ENCODE data around the gene LENEP.

LENEP gene, protein sequence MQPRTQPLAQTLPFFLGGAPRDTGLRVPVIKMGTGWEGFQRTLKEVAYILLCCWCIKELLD

DNA sequence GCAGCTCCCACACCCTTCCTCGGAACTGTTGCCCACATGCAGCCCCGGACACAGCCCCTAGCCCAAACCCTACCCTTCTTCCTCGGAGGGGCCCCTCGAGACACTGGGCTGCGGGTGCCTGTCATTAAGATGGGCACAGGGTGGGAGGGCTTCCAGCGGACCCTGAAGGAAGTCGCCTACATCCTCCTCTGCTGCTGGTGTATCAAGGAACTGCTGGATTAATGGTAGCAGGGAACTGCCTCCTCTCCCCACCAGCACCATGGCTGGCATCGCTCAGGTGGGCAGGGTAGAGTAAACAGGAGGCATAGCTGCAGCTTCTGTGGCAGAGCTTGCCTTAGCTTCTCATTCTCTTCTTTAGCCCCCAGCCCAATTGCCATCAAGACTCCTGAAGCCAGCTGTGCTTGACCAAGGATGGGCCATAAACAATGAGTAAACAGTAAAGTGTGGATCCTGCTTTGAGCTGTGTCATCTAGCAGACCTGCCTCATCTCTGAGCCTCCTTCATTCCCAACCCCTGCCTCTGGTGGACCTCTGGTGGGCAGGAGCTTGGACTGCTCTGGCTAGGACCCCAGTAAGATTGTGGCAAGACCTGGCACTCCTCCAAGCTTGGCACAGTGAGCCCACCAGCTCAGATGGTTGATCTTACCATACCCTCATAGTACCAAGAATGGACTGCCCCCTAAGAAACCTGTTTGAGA is at the start of gene LENEP:
Gene LENEP (plus strand): TSS at position 15 of the 697 bp plus-strand sequence. CDS start 22 bp downstream, at position 37.
- no peak for DNase-seq

DNA sequence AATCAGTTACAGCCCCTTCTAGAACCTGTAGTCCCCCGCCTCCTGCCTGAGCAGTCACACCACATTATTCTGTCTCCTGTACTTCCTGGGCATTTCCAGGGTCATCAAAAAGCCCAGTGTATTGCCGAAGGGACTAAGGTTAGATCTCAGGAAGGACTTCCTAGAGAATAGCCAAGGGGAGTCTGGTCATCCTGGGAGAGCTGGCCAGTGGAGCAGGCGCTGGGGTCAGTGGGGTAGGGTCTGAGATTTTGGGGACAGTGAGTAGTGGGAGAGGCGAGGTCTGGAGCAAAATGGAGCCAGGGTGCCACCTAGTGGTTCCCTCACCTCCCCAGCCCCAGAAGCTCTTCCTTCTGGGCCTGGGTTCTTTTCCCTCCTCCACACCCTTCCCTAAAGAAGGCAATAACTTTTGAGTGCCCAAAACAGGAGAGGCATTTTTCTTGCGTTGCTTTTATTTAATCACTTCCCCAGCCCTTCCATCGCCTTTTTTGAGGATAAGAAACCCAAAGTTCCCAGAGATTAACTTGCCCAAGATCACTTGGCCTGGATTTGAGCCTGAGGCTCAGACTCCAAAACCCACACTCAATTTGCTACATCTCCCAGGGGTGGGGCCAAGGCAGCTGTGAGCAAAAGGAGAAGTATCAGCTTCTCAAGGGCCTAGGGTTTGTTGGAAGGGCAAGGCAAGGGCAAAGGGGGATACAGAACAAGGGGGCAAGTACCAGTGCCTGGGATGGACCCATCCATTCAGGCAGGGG is 49.6 kb upstream of the LENEP start:
- no peak for DNase-seq

DNA sequence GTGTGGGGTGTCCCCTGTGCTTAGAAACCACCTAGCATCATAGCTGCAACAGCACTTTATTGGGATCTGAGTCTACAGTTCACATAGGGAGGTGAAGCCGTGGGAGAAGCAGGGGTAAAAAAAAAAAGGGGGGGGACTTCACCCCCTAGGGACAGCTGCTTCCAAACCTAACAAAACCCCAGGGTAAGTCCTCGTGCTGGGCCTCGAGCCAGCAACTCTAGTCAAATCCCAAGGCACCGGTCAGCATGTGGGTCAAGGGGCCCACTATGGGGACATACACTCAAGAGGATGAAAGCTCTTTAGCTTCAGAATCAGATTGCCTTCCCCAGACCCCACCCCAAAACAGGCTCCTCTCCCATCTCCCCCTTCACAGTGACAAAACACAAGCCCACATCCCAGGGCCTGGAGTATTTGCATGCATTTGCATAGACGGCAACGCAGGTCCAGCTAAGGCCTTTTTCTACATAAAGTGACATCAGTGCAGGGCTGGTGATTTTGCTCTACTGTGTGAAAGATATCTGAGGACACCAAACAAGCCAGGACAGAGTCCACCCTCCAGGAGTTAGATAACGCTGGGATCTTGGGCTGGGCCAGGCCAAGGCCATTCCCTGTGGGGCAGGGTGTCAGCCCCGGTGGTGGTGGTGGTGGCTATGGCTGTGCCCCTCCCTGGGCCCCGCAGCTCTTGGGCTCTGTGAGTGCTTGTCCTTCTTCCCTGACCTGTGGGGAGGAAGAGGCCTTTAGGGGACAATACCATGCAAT is 48.8 kb upstream of the LENEP start:
- DNase-seq = no peak

DNA sequence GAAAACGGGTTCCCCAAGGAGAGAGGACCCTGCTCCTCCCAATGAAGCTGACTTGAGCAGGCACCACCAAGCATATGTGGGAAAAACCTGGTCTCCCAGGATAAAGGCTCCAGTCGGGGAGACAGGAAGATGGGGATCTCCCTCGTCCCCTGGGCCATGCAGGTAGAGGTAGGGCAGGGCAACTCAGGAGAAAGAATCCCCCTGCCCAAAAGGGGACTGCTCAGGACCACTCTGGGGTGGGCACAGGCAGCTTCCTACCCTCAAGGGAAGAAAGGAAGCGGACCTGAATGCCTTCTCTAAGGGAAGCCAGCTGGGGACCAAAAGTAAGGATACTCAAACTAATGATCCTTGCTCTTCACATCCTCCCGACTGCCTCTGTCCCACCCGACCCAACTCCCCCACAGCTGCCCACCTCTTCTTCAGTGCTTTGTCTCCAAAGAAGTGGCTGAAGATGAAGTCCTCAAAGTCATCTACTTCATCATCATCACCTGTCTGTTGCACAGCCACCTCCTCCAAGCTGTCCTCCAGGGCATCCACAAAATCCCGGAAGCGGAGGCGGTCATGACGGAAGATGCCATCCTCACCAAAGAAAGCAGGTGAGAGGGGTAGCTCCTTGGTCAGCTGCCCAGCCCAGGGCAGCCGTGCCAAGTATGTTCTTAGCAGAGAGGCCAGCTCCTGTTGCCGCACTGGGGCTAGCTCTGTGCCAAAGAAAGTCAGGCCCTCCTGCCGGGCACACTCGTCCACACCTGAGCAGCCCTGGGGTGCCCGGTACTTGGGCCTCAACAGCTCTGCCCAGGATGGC is 48.0 kb upstream of the LENEP start:
- no peak for DNase-seq

DNA sequence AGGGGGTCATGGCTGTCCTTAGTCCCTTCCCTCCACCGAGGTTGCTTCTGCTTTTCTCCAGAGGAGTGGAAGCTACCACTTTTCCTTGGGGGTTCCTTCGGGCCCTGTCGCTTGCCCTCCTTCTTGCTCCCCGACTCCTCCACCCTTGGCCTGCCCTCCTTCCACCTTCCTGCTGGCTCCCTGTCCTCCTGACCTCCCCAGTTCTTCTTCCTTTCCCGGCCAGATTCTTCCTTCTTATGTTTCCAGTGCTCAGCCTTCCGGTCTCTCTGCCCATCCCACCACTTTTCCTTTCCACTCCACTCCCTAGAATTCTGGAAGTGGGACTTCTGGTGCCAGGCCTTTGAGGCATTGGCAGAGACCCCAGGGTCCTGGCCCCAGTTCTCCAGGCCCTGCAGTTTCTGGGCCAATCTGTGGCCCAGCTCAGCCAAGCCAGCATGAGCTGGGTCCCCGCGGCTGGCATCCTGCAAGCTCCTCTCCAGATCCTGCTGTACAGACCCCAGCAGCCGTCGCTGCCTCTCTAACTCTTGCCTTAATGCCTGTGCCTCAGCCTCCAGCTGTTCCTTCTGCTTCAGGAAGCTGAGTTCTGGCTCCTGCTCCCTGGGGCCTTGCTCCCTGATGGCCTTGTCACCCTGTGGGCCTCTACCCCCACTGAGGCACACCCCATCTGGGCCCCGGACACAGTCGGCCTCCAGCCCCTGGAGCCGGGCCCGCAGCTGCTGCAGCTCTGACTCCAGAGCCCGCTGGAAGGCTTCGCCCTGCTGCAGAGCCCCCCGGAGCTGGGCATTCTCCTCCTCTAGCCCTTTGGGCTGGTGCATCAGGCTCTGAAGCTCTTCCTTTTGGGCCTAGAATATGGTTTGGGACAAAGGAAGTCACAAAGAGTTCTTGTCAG is 47.2 kb upstream of the LENEP start:
- no peak for DNase-seq

DNA sequence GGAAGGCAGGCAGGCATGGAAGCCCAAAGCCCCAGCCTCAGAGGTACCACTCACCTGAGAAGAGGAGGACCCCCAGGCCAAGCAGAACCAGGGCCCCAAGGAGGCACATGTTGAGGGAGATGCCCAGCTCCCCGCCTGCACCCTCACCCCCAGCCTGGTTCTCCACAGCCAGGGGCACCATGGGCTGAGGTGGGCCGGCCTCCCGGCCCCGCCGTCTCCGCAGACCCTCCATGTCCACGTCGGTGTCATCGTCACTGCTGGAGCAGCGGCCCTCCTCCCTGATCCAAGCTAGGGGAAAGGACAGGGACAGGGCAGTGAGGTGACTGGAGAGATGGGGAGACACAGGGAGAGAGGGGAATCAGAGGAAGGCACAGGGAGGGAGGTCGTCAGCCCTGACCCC is 45.3 kb upstream of the LENEP start:
- no peak for DNase-seq

DNA sequence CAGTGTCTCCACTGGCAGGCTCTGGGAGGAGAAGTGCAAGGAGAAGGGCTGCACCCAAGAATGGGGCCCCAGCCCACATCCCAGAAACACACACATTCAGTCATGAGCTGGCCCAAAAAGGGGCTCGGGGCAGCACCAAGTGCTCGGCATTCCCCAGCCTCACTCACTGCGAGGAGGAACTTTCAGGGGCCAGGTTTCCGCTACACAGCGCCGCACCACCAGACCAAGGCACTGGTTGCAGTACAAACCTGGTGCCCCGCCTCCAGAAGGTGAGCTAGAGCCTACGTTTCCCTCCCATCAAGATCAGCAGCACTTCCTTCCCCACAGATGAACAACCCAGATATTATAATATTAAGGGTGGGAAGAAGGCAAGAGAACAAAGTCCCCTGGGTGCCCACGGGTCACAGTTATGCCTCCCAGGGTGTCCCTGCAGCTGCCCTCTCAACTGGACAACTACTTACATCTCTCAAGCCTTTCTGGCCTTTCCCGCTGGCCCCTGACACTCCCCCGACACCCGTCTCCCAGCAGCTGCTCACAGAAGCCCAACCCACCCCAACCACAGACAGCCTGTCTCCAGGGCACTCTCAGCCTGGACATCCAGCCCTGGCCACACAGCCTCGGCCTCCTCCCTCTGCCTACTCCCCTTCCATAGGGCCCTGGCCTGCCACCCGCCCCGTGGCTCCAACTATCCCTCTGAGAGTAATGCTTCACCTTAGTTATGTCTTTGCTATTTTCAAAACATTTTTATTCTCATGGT is 41.3 kb upstream of the LENEP start:
- no peak for DNase-seq

DNA sequence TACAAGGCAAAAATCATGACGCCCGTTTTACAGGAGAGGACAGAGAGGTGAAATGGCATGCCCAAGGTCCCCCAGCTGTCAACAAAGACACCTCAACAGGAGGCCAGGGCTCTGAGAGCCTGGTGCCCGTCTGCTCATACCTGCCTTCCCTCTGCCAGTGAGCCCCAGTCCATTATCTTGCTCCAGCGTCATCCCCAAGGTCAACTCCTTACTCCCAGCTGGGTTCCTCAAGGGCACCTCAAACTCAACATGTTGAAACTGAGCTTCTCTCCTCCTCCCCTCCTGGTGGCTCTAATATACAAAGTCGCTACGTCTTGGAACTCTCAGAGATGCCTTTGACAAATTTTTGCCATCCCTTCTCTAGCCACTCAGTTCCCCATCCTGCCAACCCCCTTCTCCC is 40.7 kb upstream of the LENEP start:
- no peak for DNase-seq

DNA sequence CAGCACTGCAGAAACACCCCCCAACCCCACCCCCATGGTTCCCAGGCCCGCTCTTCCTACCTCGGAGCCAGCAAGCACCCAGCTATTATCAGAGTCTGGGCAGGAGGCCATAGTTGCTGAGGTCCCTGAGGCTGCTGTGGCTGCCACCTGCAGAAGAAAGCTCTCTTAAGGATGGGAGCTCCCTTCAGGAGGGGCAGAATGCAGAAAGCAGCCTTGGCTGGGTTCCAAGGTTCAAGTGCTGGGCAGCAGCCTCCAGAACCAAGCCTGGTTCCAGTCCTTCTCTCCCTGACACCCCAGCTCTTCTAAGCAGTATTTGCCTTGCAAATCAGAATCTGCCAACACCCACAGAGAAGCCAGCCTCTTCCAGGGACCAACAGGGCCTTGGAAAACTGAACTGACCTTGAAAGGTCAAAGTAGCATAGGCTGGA is 39.8 kb upstream of the LENEP start:
- DNase-seq = no peak

DNA sequence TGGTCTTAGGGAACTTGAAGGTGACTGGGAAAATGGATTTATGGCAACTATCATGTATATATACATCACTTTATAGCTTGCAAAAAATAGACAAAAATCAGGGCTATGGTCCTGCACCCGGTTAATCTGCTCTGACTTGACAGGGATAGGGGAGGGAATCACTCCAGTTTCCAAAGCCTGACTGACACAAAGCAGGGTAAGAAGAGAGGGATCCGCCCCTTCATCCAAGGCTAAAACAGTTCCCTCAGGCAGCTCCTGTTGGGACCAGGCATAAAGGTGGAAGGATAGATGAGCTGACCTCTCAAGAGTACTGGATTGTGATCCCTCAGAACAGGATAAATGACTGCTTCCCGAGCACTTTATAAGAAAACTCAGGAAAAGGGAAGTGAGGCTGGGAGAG is 38.8 kb upstream of the LENEP start:
- no peak for DNase-seq

DNA sequence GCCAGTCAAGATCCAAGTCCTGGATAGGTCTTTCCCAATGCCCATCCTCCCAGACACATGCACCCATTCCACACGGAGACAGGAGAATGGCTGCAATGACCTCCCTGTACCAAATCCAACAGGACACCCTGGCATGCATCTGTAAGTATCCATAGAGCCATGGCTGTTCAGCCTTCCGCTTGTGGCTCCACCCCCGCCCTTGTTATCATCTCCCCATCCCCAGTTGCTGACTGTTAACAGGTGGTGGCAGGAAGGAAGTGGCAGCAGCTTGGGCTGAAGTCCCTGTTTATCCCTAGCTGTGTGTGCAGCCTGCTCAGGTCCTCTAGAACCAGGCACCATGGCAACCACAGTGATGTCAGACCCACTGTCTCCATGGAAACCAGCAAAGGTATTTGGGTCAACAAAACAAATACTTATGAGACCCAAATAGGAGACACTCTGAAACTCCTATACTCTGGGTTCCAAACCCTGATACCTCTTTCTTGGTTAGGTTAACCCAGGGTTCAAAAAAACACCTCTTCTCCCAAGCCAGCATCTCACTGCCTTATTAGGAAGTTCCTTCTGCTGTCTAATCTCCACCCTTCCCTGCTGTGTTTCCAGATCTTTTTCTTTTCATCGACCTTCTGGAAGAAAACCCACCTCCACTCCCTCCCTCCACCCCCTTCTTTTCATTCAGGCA is 38.2 kb upstream of the LENEP start:
- peak; percentile 55 for DNase-seq

DNA sequence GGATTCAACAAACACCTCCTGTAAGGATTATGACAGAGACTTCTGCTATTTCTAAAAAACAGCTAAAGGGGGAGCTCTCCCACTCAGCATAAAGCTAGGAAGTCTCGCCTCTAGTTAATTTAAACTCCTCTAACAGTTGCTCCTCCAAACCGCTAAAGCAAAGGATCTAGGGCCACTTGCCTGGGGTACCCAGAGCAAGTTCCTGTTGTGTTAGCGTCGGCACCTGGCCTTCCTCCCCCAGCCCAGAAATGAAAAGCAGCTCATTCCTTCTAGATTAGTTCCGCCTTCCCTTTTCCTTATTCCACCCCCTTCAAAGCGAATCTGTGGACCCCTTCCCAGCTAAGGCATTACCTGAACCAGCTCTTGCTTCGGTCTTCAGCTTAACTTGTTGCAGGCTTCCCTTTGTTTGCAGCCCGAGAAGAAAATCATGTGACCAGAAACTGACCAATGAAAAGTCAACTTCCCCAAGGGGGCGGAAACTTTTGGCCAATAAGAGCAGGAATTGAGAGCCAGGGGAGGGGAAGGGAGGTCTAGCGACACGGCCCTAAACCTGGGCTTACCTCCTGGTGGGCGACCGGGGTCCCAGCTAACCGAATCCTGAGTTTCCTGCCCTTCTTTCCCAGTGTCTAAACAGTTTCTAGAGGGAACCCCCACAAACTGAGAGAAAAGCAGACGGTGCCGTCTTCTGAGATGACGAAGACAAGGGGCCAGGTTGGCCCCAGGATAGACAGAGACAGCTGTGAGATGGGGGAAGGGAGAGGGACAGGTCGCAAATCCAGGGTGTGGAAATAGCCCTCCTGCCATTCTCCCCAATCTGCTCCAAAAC is 37.5 kb upstream of the LENEP start, which contains the start of gene PBXIP1:
Gene PBXIP1 (minus strand): TSS at position 382 of the 826 bp plus-strand sequence. CDS start 2,378 bp downstream, outside the sequence.
- peak; percentile 77 for DNase-seq

DNA sequence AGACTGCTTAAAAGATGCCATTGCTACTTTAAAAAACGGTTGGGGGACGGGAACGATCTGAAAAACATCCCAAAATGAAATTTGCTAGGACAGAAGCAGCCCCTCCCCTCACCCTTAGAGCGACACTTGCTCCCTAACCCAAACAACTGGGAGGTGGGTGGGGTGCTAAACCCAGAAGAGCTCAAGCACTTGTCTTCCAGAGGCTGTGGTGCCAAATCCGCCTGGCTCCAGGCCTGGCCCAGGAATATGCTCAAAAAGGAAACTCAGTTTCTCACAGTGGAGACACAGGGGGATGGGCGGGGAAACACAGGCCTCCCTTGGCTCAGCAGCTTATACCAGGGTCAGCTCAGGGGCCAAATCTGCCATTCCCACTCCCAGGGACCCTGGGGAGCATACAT is 36.8 kb upstream of the LENEP start:
- DNase-seq = no peak

DNA sequence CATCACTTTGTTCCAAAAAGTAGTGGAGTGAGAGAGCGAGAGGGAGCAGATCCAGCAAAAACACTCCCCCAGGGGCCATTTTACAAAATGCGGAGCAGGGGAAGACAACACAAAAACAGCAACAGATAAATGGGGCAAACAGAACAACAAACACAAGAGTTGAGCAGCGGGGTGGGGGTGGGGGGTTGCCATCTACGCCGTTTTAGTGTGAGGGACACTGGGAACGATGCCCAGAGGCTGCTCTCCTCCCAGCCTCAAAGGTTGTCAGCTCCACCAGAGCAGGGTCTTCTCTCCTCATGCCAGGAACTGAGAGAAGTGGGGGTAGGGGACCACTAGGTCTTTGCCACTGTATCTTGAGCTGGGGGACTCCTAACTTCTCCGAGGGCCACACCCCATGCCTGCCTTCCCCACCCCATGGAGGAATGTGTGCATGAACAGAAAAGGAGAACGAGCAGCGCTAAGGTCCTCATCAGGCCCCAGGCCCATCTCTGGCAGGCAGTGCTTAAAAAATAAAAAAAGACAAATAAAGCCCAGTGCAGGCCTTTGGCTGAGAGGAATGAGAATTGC is 36.2 kb upstream of the LENEP start:
- no peak for DNase-seq

DNA sequence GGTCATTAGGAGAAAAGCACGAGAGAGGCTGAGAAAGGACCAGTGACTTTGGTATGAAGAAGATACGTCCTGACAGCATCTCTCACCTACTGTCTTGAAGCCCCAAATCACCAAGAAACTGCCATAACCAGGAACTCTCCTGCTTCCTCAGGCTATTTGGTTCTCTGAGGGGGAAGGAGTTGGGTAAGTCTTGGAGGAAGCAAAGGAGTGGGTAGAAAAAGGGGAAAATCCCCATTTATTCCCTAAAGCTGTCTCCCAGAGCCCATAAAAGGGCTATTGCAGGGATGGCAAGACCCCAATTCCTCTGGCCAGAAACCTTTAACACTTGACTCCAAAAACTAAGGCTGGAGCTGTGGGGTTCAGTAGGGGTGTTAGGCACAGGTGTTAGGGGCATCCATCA is 35.4 kb upstream of the LENEP start:
- DNase-seq = no peak

DNA sequence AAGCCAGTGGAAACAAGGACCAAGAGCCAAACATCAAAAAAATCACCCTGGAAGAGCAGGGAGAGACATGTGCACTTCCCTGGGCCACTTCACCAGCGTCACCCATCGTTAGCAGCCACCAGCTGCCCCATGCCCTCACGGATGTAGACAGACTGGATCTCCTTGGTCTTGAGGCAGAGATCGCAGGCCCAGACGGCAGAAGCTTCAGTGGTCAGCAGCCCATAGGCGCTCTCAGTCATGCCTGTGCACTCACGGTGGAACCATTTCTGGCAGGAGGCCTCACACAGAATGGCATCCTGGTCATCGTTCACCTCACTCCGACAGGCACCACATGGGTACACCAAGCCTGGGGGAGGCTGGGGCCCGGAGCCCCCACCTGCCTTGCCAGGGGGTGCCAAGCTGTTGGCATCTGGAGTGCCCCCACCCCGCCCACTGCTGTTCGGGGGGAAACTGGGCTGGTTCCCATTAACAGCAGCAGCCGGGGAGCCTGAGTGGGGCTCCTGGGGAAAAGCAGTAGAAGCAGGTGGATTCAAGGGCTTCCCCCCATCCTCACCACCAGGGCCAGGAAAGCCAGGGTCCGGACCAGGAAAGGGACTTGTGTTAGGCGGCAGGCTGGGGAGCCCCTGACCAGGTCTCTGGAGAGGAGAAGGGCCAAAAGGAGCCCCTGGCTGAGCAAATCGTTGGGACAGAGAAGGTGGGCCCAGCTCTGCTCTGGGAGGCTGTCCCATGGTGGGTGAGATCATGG is 34.5 kb upstream of the LENEP start:
- no peak for DNase-seq

DNA sequence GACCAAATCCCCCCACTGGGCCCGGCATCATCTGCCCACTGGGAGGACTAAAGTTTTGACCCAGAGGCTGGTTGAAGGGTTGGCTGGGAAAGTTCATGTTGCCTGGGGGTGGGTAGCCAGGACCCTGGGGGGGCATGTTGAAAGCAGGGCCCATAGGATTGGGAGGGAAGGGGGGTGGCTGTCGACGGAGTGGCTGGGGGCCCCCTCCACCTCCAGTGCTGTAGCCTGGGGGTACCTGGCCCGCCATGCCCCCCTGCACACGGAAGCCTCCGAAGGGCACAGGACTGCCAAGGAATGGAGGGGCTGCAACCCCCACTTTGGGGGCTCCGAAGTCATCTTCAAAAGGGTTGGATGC is 34.0 kb upstream of the LENEP start:
- no peak for DNase-seq

DNA sequence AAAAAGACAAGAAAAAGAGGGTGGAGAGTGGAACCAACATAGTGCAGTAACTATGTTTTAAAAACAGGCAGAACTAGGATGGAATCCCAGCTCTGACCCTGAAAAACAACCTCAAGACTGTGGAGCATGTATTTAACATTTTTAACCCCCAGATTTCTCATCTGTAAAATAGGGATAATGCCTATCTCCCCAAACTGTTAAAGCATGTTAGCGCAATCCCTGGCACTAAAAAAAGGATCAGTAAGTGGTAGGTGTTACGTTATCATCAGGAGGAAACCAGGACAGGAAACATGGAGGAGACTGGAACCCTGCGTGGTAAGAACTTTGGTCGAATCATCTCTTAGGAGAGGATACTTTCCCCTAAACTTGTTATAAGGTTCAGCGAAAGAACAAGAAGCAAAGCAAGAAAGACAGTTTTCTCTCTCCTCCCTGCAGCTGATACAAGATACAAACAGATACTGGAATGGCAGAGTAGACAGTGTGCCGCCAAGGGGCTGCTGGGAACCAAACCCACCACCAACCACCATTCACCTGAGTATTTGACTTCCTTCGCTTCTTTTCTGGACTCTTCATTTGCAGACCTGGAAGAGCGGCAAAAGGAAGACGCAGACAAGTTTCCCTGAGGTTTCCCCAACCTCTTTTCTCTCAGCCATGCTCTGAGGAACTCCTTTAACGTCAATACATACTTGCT is 32.8 kb upstream of the LENEP start:
- no peak for DNase-seq

All from activated T-cell treated with anti-CD3 and anti-CD28 coated beads for 4 hours (primary cell).